ENCODE data around the gene MTG2.

MTG2 gene

GRCh38 chr20:62186887-62187866 lies 4.3 kb downstream of the MTG2 start:
- DNase-seq = peak; percentile 38

GRCh38 chr20:62190639-62191411 lies 8.0 kb downstream of the MTG2 start:
- no peak for DNase-seq

GRCh38 chr20:62191781-62192559 lies 9.1 kb downstream of the MTG2 start:
- DNase-seq = no peak

- DNase-seq = no peak
Observed at GRCh38 chr20:62192635-62193034, 9.8 kb downstream of the MTG2 start.

- DNase-seq = no peak
Observed at GRCh38 chr20:62193079-62194025, 10.5 kb downstream of the MTG2 start.

- no peak for DNase-seq
Observed at GRCh38 chr20:62195075-62195405, 12.2 kb downstream of the MTG2 start.

GRCh38 chr20:62195736-62196135 lies 12.9 kb downstream of the MTG2 start:
- DNase-seq = no peak

GRCh38 chr20:62196286-62196685 lies 13.5 kb downstream of the MTG2 start:
- no peak for DNase-seq

- no peak for DNase-seq
Observed at GRCh38 chr20:62197311-62197710, 14.5 kb downstream of the MTG2 start.

- no peak for DNase-seq
Observed at GRCh38 chr20:62197801-62198200, 15.0 kb downstream of the MTG2 start.

- DNase-seq = no peak
Observed at GRCh38 chr20:62198496-62198895, 15.7 kb downstream of the MTG2 start.

- no peak for DNase-seq
Observed at GRCh38 chr20:62198931-62199330, 16.1 kb downstream of the MTG2 start.

GRCh38 chr20:62200491-62201172 lies 17.8 kb downstream of the MTG2 start:
- DNase-seq = no peak

GRCh38 chr20:62201173-62202082 lies 18.6 kb downstream of the MTG2 start:
- DNase-seq = no peak

GRCh38 chr20:62202083-62202395 lies 19.2 kb downstream of the MTG2 start:
- DNase-seq = peak; percentile 85

- no peak for DNase-seq
Observed at GRCh38 chr20:62202676-62203377, 20.0 kb downstream of the MTG2 start.

- DNase-seq = peak; percentile 70
Observed at GRCh38 chr20:62203378-62204030, 20.7 kb downstream of the MTG2 start.

- DNase-seq = no peak
Observed at GRCh38 chr20:62205618-62206387, 23.0 kb downstream of the MTG2 start.
